Measurements from ENCODE around the gene ST6GALNAC3.

The ST6GALNAC3 gene

DNA sequence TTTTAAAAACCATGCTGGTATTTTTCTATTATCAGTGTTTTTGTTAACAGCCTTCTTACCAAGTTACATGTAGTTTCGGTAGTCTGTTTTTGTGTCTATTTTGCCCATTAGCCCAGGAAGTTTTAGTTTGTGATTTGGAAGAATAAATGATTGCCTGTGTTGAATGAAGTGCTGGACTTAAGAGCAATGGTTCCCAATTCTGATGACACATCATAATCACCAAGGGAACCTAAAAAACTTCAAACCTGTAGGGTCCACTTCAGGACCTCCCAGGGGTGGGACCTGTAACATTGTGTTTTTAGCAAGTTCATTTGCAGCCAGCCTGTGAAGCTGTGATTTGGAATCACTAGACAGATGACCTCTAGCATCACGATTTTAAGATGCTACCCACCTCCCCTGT is 43.0 kb upstream of the ST6GALNAC3 start:
- Histone ChIP-seq H3F3A (ENCODE audit: low read depth) (no peaks in the 10 kb centered on the region), H3K36me3 (ENCODE audit: insufficient read depth, low read length) (no peaks in the 10 kb centered on the region), H3K27me3 (ENCODE audit: insufficient read depth, low read length, poor library complexity, severe bottlenecking) (no peaks in the 10 kb centered on the region), H3K9ac (ENCODE audit: low read depth, low read length, poor library complexity, severe bottlenecking) (no peak overlapping the region), H3K79me2 (ENCODE audit: insufficient read depth, low read length) (no peaks in the 10 kb centered on the region), H3K9me3 (ENCODE audit: insufficient read depth, low read depth, low read length) (no peaks in the 10 kb centered on the region), H2AFZ (ENCODE audit: low read length) (no peak overlapping the region), H4K20me1 (ENCODE audit: insufficient read depth, low read length, poor library complexity, severe bottlenecking) (no peaks in the 10 kb centered on the region), H3K4me2 (ENCODE audit: low read depth, low read length, poor library complexity, severe bottlenecking) (no peak overlapping the region), H3K9me2 (replicated peaks; ENCODE audit: low read depth, low read length) (no peaks in the 10 kb centered on the region), H3K4me3 (ENCODE audit: low read length, poor library complexity, severe bottlenecking) (no peak overlapping the region), H3K4me1 (ENCODE audit: insufficient read depth, low read length, poor library complexity, severe bottlenecking) (no peaks in the 10 kb centered on the region)
- no peak for TF ChIP-seq EZH2phosphoT487 (IDR thresholded peaks at IDR 0.05; ENCODE audit: borderline replicate concordance)
- TF ChIP-seq, protein P1, sequence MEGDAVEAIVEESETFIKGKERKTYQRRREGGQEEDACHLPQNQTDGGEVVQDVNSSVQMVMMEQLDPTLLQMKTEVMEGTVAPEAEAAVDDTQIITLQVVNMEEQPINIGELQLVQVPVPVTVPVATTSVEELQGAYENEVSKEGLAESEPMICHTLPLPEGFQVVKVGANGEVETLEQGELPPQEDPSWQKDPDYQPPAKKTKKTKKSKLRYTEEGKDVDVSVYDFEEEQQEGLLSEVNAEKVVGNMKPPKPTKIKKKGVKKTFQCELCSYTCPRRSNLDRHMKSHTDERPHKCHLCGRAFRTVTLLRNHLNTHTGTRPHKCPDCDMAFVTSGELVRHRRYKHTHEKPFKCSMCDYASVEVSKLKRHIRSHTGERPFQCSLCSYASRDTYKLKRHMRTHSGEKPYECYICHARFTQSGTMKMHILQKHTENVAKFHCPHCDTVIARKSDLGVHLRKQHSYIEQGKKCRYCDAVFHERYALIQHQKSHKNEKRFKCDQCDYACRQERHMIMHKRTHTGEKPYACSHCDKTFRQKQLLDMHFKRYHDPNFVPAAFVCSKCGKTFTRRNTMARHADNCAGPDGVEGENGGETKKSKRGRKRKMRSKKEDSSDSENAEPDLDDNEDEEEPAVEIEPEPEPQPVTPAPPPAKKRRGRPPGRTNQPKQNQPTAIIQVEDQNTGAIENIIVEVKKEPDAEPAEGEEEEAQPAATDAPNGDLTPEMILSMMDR (conservative IDR thresholded peaks at IDR 0.05; ENCODE audit: low read length): no peak

DNA sequence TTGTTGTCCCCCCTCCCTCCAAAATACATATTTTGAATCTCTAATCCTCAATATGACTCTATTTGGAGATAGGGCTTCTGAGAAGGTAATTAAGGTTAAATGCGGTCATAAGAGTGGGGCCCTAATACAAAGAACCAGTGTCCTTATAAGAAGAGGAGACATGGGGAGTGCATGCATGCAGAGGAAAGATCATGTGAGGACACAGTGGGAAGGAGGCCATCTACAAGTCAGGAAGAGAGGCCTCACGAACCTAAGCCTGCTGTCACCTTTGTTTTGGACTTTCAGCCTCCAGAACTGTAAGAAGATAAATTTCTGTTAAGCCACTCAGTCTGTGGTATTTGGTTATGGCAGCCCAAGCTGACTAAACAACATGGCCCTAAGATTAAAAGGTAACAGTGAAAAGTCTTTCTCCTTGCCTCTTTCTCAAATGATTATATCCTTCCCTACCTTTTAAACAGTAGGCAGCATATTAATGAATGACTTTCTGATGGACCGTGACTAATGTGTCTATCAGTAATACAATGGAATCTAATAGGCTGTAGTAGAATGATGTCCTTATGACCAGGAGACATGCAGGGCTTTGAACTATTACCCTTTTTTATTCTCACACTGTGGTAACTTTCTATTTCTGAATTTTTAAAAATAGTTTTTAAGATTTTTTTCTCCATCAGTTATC is 40.6 kb upstream of the ST6GALNAC3 start:
- TF ChIP-seq, protein P1 (conservative IDR thresholded peaks at IDR 0.05; ENCODE audit: low read length): no peak
- TF ChIP-seq EZH2phosphoT487 (IDR thresholded peaks at IDR 0.05; ENCODE audit: borderline replicate concordance): no peak
- Histone ChIP-seq H4K20me1 (ENCODE audit: insufficient read depth, low read length, poor library complexity, severe bottlenecking) (no peaks in the 10 kb centered on the region), H3K9ac (ENCODE audit: low read depth, low read length, poor library complexity, severe bottlenecking) (no peak overlapping the region), H3K4me1 (ENCODE audit: insufficient read depth, low read length, poor library complexity, severe bottlenecking) (no peaks in the 10 kb centered on the region), H3K9me3 (ENCODE audit: insufficient read depth, low read depth, low read length) (no peaks in the 10 kb centered on the region), H2AFZ (ENCODE audit: low read length) (no peak overlapping the region), H3F3A (ENCODE audit: low read depth) (no peaks in the 10 kb centered on the region), H3K36me3 (ENCODE audit: insufficient read depth, low read length) (no peaks in the 10 kb centered on the region), H3K9me2 (replicated peaks; ENCODE audit: low read depth, low read length) (no peaks in the 10 kb centered on the region), H3K27me3 (ENCODE audit: insufficient read depth, low read length, poor library complexity, severe bottlenecking) (no peaks in the 10 kb centered on the region), H3K4me2 (ENCODE audit: low read depth, low read length, poor library complexity, severe bottlenecking) (no peak overlapping the region), H3K4me3 (ENCODE audit: low read length, poor library complexity, severe bottlenecking) (no peak overlapping the region), H3K79me2 (ENCODE audit: insufficient read depth, low read length) (no peaks in the 10 kb centered on the region)

DNA sequence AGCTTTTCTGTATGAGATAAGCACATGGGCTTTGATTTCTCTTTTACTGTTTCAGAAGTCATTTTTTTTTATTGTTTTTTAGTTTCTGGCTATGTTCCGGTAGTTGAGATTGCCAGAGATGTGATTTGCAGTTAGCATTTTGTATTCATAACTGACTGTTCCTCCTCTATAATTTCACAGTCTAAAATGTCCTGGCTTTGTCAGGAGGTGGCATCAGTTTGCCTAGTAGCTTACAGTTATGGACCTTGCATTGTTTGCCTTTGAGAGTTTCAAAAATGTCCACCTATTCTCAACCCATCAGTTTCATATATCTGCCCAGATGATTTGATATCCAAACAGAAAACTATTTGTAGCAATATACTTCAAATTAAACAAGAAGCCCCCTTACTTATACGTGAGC is 39.5 kb upstream of the ST6GALNAC3 start:
- Histone ChIP-seq H2AFZ (ENCODE audit: low read length) (no peak overlapping the region), H3K4me2 (ENCODE audit: low read depth, low read length, poor library complexity, severe bottlenecking) (no peak overlapping the region), H3K4me3 (ENCODE audit: low read length, poor library complexity, severe bottlenecking) (no peak overlapping the region), H3K79me2 (ENCODE audit: insufficient read depth, low read length) (no peaks in the 10 kb centered on the region), H4K20me1 (ENCODE audit: insufficient read depth, low read length, poor library complexity, severe bottlenecking) (no peaks in the 10 kb centered on the region), H3K9me3 (ENCODE audit: insufficient read depth, low read depth, low read length) (no peaks in the 10 kb centered on the region), H3K27me3 (ENCODE audit: insufficient read depth, low read length, poor library complexity, severe bottlenecking) (no peaks in the 10 kb centered on the region), H3K9ac (ENCODE audit: low read depth, low read length, poor library complexity, severe bottlenecking) (no peak overlapping the region), H3K36me3 (ENCODE audit: insufficient read depth, low read length) (no peaks in the 10 kb centered on the region), H3K4me1 (ENCODE audit: insufficient read depth, low read length, poor library complexity, severe bottlenecking) (no peaks in the 10 kb centered on the region), H3K9me2 (replicated peaks; ENCODE audit: low read depth, low read length) (no peaks in the 10 kb centered on the region), H3F3A (ENCODE audit: low read depth) (no peaks in the 10 kb centered on the region)
- TF ChIP-seq, protein P1 (conservative IDR thresholded peaks at IDR 0.05; ENCODE audit: low read length): peak; percentile 65
- no peak for TF ChIP-seq EZH2phosphoT487 (IDR thresholded peaks at IDR 0.05; ENCODE audit: borderline replicate concordance)

Measured in Loucy (cell line).